Measurements from ENCODE around the gene SEC14L5. TPM values are rescaled to one million over a fixed set of nuclear protein-coding genes. Genes with fewer than 3 reads are reported as not detected.

Gene SEC14L5
- total RNA-seq, 1 experiment from 2014 or later: 0.27 TPM

DNA sequence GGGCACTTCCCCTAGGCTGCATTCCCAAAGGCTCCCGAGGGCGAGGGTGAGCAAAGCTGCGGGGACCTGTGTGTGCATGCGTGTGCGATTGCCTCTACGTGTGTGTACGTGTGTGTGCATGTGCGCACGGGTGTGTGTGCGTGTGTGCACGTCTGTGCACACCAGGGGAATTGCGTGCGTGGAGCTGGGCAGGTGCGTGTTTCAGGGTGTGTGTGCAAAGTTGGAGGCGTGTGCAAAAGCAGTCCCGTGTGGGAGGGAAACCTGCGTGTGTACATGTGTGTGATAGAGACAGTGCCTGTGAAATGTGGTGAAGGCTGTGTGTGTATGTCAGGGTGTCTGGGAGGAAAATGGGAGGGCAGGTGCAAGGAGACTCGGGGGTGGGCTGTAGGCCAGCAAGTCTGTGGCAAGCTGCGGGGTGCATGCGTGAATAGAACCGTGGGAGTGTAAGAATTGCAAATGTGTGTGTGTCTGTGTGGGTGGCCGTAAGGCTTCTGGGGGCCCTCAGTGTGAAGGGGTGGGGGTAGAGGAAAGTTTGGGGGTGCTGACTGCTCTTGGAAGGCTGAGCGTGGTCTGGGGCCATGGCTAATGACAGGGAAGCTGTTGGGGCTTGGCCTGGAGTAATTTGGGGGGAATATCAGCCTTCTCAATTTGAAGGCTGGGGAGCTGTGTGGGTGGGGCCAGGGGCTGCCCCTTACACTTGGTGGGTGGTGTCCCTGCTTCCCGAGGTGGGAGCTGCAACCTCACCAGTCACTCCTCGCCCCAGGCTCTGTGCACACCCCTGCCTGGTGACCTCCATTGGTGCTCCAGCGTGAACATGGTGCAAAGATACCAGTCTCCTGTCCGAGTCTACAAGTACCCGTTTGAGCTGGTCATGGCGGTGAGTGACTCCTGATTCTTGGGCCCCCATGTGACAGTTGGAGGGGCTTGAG, 644 bp downstream of the SEC14L5 start:
- CTCF ChIA-PET: interaction anchor here (1.0 to 1.1 kb wide), 2 partner anchors 308 to 411 kb away, joined by 3 read pairs; no protein-coding TSS in a partner anchor
- POLR2A ChIA-PET: no interaction called here
- RAD21 ChIA-PET (ENCODE audit: low non-redundant PET in 1 of 2, low total read pairs in 2 of 2, uncharacterized antibody in 2 of 2, unreplicated experiment in 2 of 2): interaction anchor here in 1 of 2 experiments (0.6 kb wide), 1 partner anchor 62 kb away, joined by 3 read pairs; no protein-coding TSS in a partner anchor
- Histone ChIP-seq H2AFZ (ENCODE audit: low read depth, low read length, poor library complexity, severe bottlenecking) (no peak overlapping the region), H3K79me2 (ENCODE audit: insufficient read depth, low read length) (no peaks in the 10 kb centered on the region), H3K9me2 (ENCODE audit: insufficient read depth) (no peaks in the 10 kb centered on the region), H3K4me3 (replicated peaks in 1 of 2; ENCODE audit: low read depth in 1 of 2, low read length in 2 of 2) (peak overlapping the region; percentile 34 to 51), H3K27ac (ENCODE audit: low read depth, low read length) (no peak overlapping the region), H3K27me3 (ENCODE audit: insufficient read depth, low read length) (peaks cover 9% of the 10 kb centered on the region; the same call in 1 of the 2 replicates), H3K9ac (ENCODE audit: low read length) (no peak overlapping the region), H4K20me1 (ENCODE audit: insufficient read depth) (no peaks in the 10 kb centered on the region), H3K4me1 (ENCODE audit: control insufficient read depth in 1 of 2, insufficient read depth in 2 of 2, low read length in 2 of 2) (peaks cover 15 to 24% of the 10 kb centered on the region in 2 experiments; a peak in 3 of 4 replicates), H3K36me3 (ENCODE audit: control insufficient read depth in 1 of 2, insufficient read depth in 2 of 2, low read length in 2 of 2) (no peaks in the 10 kb centered on the region), H3K9me3 (ENCODE audit: control insufficient read depth in 1 of 2, insufficient read depth in 1 of 2, low read depth in 1 of 2, low read length in 2 of 2) (no peaks in the 10 kb centered on the region), H3K4me2 (ENCODE audit: low read length) (peak overlapping the region; percentile 91)
- DNase-seq (ENCODE audit: low read depth, low spot score) (no peak), ATAC-seq (no peak)
- intact Hi-C loops (cut with micrococcal nuclease): loop anchor here (5.0 to 10.0 kb wide), 5 partner anchors 111 to 554 kb away; partner anchors contain the start of genes ANKS3, DNAAF8, GLYR1 and UBN1
- BruUV-seq (replicated peaks): no TSS peak
- TF ChIP-seq SRF (IDR thresholded peaks at IDR 0.05; ENCODE audit: low read depth): no peak
- no peak for TF ChIP-seq EZH2phosphoT487 (IDR thresholded peaks at IDR 0.05; ENCODE audit: borderline replicate concordance)
- no peak for TF ChIP-seq YY1 (IDR thresholded peaks at IDR 0.05; ENCODE audit: extremely low read depth, insufficient replicate concordance, low read depth, low read length)
- no peak for TF ChIP-seq ELF1 (IDR thresholded peaks at IDR 0.05; ENCODE audit: borderline replicate concordance, low read depth)
- no peak for TF ChIP-seq EGR1 (IDR thresholded peaks at IDR 0.05; ENCODE audit: low read depth)
- no peak for TF ChIP-seq EZH2 (IDR thresholded peaks at IDR 0.05)
- no peak for TF ChIP-seq JUND (IDR thresholded peaks at IDR 0.05)
- TF ChIP-seq TCF7L2 (IDR thresholded peaks at IDR 0.05; ENCODE audit: borderline replicate concordance, extremely low read depth, insufficient read depth, insufficient read length): no peak
- TF ChIP-seq, protein P1, sequence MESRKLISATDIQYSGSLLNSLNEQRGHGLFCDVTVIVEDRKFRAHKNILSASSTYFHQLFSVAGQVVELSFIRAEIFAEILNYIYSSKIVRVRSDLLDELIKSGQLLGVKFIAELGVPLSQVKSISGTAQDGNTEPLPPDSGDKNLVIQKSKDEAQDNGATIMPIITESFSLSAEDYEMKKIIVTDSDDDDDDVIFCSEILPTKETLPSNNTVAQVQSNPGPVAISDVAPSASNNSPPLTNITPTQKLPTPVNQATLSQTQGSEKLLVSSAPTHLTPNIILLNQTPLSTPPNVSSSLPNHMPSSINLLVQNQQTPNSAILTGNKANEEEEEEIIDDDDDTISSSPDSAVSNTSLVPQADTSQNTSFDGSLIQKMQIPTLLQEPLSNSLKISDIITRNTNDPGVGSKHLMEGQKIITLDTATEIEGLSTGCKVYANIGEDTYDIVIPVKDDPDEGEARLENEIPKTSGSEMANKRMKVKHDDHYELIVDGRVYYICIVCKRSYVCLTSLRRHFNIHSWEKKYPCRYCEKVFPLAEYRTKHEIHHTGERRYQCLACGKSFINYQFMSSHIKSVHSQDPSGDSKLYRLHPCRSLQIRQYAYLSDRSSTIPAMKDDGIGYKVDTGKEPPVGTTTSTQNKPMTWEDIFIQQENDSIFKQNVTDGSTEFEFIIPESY (IDR thresholded peaks at IDR 0.05; ENCODE audit: extremely low read depth, insufficient replicate concordance, low read length): no peak
- no peak for TF ChIP-seq CBX3 (IDR thresholded peaks at IDR 0.05; ENCODE audit: low read depth)
- no peak for TF ChIP-seq SIN3A (IDR thresholded peaks at IDR 0.05; ENCODE audit: low read depth)
- no peak for TF ChIP-seq SP1 (IDR thresholded peaks at IDR 0.05; ENCODE audit: low read depth)
- no peak for TF ChIP-seq RAD21 (IDR thresholded peaks at IDR 0.05; ENCODE audit: low read depth)
